GM10266 (cell line): ENCODE data around the gene RBM8A.

Experiments
- DNase-seq: peaks from one replicate; pipeline ENCODE4 v3.0.0; 2012; ENCODE audit errors: extremely low spot score
- CTCF ChIP-seq: IDR thresholded peaks from 2 replicates; pipeline ENCODE4 v1.5.1; 2012; ENCODE audit warnings: mild to moderate bottlenecking, low read depth; ENCODE audit not compliant: control insufficient read depth, insufficient read depth; ENCODE audit errors: missing control alignments

The RBM8A gene

GRCh38 chr1:145964328-145965118 is 37.2 kb upstream of the RBM8A start, which contains the start of the genes ANKRD34A and POLR3GL:
ANKRD34A (minus strand) TSS chr1:145964575; CDS start chr1:145961759, 2,816 bp downstream.
POLR3GL (plus strand) TSS chr1:145964690; CDS start chr1:145974866, 10,176 bp downstream.
- DNase-seq: peak; percentile 92
- TF ChIP-seq CTCF: no peak

- DNase-seq: no peak
- no peak for TF ChIP-seq CTCF
Measured at GRCh38 chr1:145963265-145964019, 36.2 kb upstream of the RBM8A start.

GRCh38 chr1:145962157-145963102 is 35.1 kb upstream of the RBM8A start:
- no peak for TF ChIP-seq CTCF
- DNase-seq: peak; percentile 63

GRCh38 chr1:145961425-145962156 is 34.3 kb upstream of the RBM8A start:
- peak; percentile 50 for DNase-seq
- no peak for TF ChIP-seq CTCF

- no peak for TF ChIP-seq CTCF
Measured at GRCh38 chr1:145961109-145961424, 33.8 kb upstream of the RBM8A start.

GRCh38 chr1:145960468-145961108 is 33.3 kb upstream of the RBM8A start:
- DNase-seq: peak; percentile 57
- no peak for TF ChIP-seq CTCF

More at GRCh38 chr1:145961109-145961424, 33.8 kb upstream of the RBM8A start:
- no peak for DNase-seq
